Panc1 (cell line): ENCODE data around the gene PLEKHF1.

Experiments used
- POLR2AphosphoS5 ChIP-seq: IDR thresholded peaks from 2 replicates; pipeline ENCODE4 v1.6.1; 2012; ENCODE audit warnings: mild to moderate bottlenecking, low read depth, low read length, moderate library complexity
- REST ChIP-seq, 2 experiments: IDR thresholded peaks; 2 replicates each; pipeline ENCODE4 v1.6.1; 2011 to 2012; ENCODE audit warnings: low read depth in 2 of 2, control low read depth in 1 of 2, low read length in 1 of 2, mild to moderate bottlenecking in 1 of 2, moderate library complexity in 1 of 2; ENCODE audit not compliant: insufficient read depth in 1 of 2
- SIN3A ChIP-seq: IDR thresholded peaks from 2 replicates; pipeline ENCODE4 v1.6.1; 2012; ENCODE audit warnings: low read depth, mild to moderate bottlenecking, low read length, moderate library complexity, borderline replicate concordance; ENCODE audit not compliant: insufficient read depth
- TCF7L2 ChIP-seq: IDR thresholded peaks from 2 replicates; pipeline ENCODE4 v1.6.1; 2011; ENCODE audit warnings: mild to moderate bottlenecking, low read depth, low read length, inconsistent platforms
- TF ChIP-seq, protein P1 (sequence below): fragments of 450-650 bp; IDR thresholded peaks from 2 replicates; pipeline ENCODE4 v1.5.1; 2017; ENCODE audit warnings: mild to moderate bottlenecking

DNA sequence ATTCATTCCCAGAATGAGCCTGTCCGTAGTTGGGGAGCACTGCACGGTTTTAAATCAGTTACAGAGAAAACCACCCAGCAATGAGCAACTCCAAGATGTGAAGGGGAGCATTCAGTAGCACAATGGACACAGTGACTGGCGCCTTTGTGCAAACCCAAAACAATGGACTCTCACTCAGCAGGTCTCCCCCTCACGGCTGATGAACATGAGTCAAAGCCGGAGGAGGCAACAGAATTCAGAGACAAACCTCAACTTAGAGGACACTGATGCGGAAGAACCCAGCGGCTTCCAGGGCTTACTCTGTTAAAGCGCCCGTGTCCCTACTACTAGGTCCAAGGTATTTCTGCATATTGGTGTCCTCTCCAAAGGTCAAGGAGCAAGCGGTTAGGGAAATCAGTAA, 17.7 kb downstream of the PLEKHF1 start:
- TF ChIP-seq, protein P1, sequence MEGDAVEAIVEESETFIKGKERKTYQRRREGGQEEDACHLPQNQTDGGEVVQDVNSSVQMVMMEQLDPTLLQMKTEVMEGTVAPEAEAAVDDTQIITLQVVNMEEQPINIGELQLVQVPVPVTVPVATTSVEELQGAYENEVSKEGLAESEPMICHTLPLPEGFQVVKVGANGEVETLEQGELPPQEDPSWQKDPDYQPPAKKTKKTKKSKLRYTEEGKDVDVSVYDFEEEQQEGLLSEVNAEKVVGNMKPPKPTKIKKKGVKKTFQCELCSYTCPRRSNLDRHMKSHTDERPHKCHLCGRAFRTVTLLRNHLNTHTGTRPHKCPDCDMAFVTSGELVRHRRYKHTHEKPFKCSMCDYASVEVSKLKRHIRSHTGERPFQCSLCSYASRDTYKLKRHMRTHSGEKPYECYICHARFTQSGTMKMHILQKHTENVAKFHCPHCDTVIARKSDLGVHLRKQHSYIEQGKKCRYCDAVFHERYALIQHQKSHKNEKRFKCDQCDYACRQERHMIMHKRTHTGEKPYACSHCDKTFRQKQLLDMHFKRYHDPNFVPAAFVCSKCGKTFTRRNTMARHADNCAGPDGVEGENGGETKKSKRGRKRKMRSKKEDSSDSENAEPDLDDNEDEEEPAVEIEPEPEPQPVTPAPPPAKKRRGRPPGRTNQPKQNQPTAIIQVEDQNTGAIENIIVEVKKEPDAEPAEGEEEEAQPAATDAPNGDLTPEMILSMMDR = no peak
- TF ChIP-seq TCF7L2 = no peak
- TF ChIP-seq REST (IDR thresholded peaks at IDR 0.05; ENCODE audit: insufficient read depth in 1 of 2, low read depth in 2 of 2, low read length in 1 of 2) = no peak
- no peak for TF ChIP-seq POLR2AphosphoS5
- TF ChIP-seq SIN3A = no peak
